ENCODE results near the gene ADCK2.
"Not testable (repeated sequence)": the region's sequence is repeated elsewhere in the genome, so short reads cannot be mapped to it uniquely, and the experiment has no call there.

ADCK2 gene

DNA sequence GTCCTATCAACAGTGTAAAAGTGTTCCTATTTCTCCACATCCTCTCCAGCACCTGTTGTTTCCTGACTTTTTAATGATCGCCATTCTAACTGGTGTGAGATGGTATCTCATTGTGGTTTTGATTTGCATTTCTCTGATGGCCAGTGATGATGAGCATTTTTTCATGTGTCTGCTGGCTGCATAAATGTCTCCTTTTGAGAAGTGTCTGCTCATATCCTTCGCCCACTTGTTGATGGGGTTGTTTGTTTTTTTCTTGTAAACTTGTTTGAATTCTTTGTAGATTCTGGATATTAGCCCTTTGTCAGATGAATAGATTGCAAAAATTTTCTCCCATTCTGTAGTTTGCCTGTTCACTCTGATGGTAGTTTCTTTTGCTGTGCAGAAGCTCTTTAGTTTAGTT, 9.8 kb upstream of the ADCK2 start:
- not testable (repeated sequence) for H3K9me3 ChIP-seq (ENCODE audit: control insufficient read depth, low read length); H3K36me3 ChIP-seq (ENCODE audit: control insufficient read depth, insufficient read depth, low read length, severe bottlenecking); H3K4me3 ChIP-seq (ENCODE audit: low read length); DNase-seq (ENCODE audit: low read depth); H3K4me1 ChIP-seq (ENCODE audit: control insufficient read depth, insufficient read depth, low read length); H3K27me3 ChIP-seq (replicated peaks; ENCODE audit: control insufficient read depth, insufficient read depth, low read length); H3K9ac ChIP-seq (ENCODE audit: low read length)

GRCh38 chr7:140667476-140667875, 5.3 kb upstream of the ADCK2 start:
- Histone ChIP-seq H3K9me3 (ENCODE audit: control insufficient read depth, low read length) (no peaks in the 10 kb centered on the region), H3K36me3 (ENCODE audit: control insufficient read depth, insufficient read depth, low read length, severe bottlenecking) (no peaks in the 10 kb centered on the region), H3K4me3 (ENCODE audit: low read length) (no peak overlapping the region), H3K9ac (ENCODE audit: low read length) (no peak overlapping the region), H3K4me1 (ENCODE audit: control insufficient read depth, insufficient read depth, low read length) (no peaks in the 10 kb centered on the region), H3K27me3 (replicated peaks; ENCODE audit: control insufficient read depth, insufficient read depth, low read length) (no peaks in the 10 kb centered on the region)
- DNase-seq (ENCODE audit: low read depth): no peak

DNA sequence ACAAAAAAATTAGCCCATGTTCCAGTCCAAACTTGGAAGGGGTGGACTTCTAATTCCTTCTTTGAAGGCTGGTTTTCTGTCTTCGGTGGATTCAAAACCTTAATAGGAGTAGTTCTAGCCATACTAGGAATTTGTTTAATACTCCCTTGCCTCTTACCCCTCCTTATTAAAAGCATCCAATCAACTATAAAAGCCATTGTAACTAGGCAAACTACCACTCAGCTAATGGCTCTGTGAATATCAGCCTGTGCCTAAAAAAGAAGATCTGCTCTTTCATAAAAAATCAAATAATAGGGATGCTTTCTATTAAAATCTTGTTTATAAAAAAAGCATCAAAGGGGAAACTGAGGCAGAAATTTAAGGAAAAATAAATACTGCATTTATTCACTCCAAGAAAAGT, 4.1 kb upstream of the ADCK2 start:
- no peak overlapping the region for H3K9ac ChIP-seq (ENCODE audit: low read length)

DNA sequence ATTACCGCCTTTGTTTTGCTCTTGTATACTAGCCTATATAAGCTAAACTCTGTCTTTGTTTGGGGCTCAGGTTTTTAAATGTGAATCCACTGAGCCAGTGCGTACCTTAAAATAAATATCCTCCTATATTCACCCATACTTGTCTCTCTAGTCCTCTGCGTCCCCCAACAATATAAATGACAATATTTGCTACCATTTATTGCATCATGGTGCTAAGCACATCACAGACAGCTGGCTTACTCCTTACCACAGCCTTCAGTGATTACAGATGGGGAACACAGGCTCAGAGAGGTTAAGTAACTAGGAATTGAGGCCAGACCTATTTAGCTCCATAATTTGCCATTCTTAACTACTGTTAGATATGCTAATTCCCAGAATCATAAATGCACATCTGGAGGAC, 3.4 kb upstream of the ADCK2 start:
- Histone ChIP-seq H3K4me1 (ENCODE audit: control insufficient read depth, insufficient read depth, low read length) (peaks cover 8% of the 10 kb centered on the region), H3K27me3 (replicated peaks; ENCODE audit: control insufficient read depth, insufficient read depth, low read length) (no peaks in the 10 kb centered on the region), H3K9me3 (ENCODE audit: control insufficient read depth, low read length) (no peaks in the 10 kb centered on the region), H3K4me3 (ENCODE audit: low read length) (no peak overlapping the region), H3K36me3 (ENCODE audit: control insufficient read depth, insufficient read depth, low read length, severe bottlenecking) (no peaks in the 10 kb centered on the region), H3K9ac (ENCODE audit: low read length) (no peak overlapping the region)
- no peak for DNase-seq (ENCODE audit: low read depth)

More for the DNA sequence above, 4.1 kb upstream of the ADCK2 start:
- H3K27me3 ChIP-seq (replicated peaks; ENCODE audit: control insufficient read depth, insufficient read depth, low read length): no peaks in the 10 kb centered on the region
- no peak overlapping the region for H3K4me3 ChIP-seq (ENCODE audit: low read length)
- H3K4me1 ChIP-seq (ENCODE audit: control insufficient read depth, insufficient read depth, low read length): peaks cover 3% of the 10 kb centered on the region
- DNase-seq (ENCODE audit: low read depth): no peak
- no peaks in the 10 kb centered on the region for H3K36me3 ChIP-seq (ENCODE audit: control insufficient read depth, insufficient read depth, low read length, severe bottlenecking)
- H3K9me3 ChIP-seq (ENCODE audit: control insufficient read depth, low read length): no peaks in the 10 kb centered on the region

- peaks cover 13% of the 10 kb centered on the region for H3K4me1 ChIP-seq (ENCODE audit: control insufficient read depth, insufficient read depth, low read length)
- not testable (repeated sequence) for H3K36me3 ChIP-seq (ENCODE audit: control insufficient read depth, insufficient read depth, low read length, severe bottlenecking); H3K27me3 ChIP-seq (replicated peaks; ENCODE audit: control insufficient read depth, insufficient read depth, low read length); H3K9ac ChIP-seq (ENCODE audit: low read length); DNase-seq (ENCODE audit: low read depth); H3K4me3 ChIP-seq (ENCODE audit: low read length); H3K9me3 ChIP-seq (ENCODE audit: control insufficient read depth, low read length)
Observed at GRCh38 chr7:140669862-140670261, 2.9 kb upstream of the ADCK2 start.

DNA sequence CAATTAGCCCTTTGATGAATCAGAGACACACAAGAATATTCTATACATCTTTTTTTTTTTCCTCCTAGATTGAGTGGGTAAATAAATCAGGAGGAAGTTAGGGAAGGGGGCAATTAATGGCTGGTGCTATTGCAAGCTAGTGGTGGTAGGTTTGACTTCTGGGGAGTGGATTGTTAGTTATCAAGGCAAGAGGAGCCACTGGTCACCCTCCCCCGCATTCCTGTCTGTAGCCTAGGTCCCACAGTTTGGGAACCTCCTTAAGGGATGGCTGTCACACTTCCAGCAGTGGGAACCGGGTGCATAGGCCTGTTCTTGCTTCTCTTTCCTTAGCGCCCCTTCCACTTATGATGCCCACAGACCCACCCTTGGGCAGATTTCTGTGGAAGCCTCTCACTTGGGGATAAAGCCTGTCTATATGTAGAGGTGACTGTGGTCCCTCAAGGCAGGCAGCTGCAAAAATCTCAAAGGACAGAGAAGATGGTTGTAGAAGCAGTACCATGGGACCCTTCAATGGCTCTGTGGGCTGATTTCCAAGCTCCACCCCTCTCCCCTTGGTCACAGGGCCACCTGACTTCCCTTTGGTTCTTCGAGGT, 2.3 kb upstream of the ADCK2 start:
- H3K4me1 ChIP-seq (ENCODE audit: control insufficient read depth, insufficient read depth, low read length): peaks cover 18% of the 10 kb centered on the region
- H3K27me3 ChIP-seq (replicated peaks; ENCODE audit: control insufficient read depth, insufficient read depth, low read length): no peaks in the 10 kb centered on the region
- no peak for DNase-seq (ENCODE audit: low read depth)
- H3K4me3 ChIP-seq (ENCODE audit: low read length): no peak overlapping the region
- no peaks in the 10 kb centered on the region for H3K9me3 ChIP-seq (ENCODE audit: control insufficient read depth, low read length)
- H3K36me3 ChIP-seq (ENCODE audit: control insufficient read depth, insufficient read depth, low read length, severe bottlenecking): no peaks in the 10 kb centered on the region
- H3K9ac ChIP-seq (ENCODE audit: low read length): no peak overlapping the region

DNA sequence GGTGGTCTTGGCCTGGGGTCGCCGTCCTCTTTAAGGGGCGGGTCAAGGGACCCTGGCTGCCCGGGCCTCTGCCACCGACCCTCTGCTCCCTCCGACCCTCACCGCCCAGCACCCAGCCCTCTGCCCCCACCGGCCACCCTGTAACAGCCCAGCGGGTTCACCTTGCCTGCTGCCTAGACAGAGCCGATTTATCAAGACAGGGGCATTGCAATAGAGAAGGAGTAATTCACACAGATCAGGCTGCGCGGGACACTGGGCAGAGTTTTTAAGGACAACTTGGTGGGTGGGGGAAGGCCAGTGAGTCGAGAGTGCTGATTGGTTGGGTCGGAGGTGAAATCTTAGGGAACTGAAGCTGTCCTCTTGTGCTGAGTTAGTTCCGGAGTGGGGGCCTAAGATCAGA, 779 bp upstream of the ADCK2 start:
- H3K9me3 ChIP-seq (ENCODE audit: control insufficient read depth, low read length): no peaks in the 10 kb centered on the region
- H3K36me3 ChIP-seq (ENCODE audit: control insufficient read depth, insufficient read depth, low read length, severe bottlenecking): peaks cover 6% of the 10 kb centered on the region
- H3K4me1 ChIP-seq (ENCODE audit: control insufficient read depth, insufficient read depth, low read length): peaks cover 24% of the 10 kb centered on the region
- H3K27me3 ChIP-seq (replicated peaks; ENCODE audit: control insufficient read depth, insufficient read depth, low read length): no peaks in the 10 kb centered on the region
- no peak overlapping the region for H3K4me3 ChIP-seq (ENCODE audit: low read length)
- DNase-seq (ENCODE audit: low read depth): no peak
- no peak overlapping the region for H3K9ac ChIP-seq (ENCODE audit: low read length)

GRCh38 chr7:140673063-140673773, 473 bp downstream of the ADCK2 start:
- peak; percentile 56 for DNase-seq (ENCODE audit: low read depth)
- H3K4me1 ChIP-seq (ENCODE audit: control insufficient read depth, insufficient read depth, low read length): peaks cover 24% of the 10 kb centered on the region
- no peaks in the 10 kb centered on the region for H3K9me3 ChIP-seq (ENCODE audit: control insufficient read depth, low read length)
- no peaks in the 10 kb centered on the region for H3K27me3 ChIP-seq (replicated peaks; ENCODE audit: control insufficient read depth, insufficient read depth, low read length)
- peaks cover 6% of the 10 kb centered on the region for H3K36me3 ChIP-seq (ENCODE audit: control insufficient read depth, insufficient read depth, low read length, severe bottlenecking)
- peak overlapping the region; percentile 87 for H3K9ac ChIP-seq (ENCODE audit: low read length)
- peak overlapping the region; percentile 84 for H3K4me3 ChIP-seq (ENCODE audit: low read length)

DNA sequence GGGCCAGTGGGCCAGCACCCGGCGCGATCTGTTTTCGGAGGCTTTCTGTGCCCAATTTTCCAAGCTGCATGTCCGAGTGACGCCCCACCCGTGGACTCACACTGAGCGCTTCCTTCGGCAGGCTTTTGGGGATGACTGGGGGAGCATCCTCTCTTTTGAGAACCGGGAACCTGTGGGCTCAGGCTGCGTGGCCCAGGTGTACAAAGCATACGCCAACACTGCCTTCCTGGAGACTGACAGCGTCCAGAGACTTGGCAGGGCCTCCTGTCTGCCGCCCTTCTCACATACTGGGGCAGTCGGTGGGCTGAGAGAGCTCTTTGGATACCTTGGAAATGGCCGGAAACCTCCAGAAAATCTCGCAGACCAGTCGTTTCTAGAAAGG, 1.0 kb downstream of the ADCK2 start:
- H3K4me1 ChIP-seq (ENCODE audit: control insufficient read depth, insufficient read depth, low read length): peaks cover 24% of the 10 kb centered on the region
- DNase-seq (ENCODE audit: low read depth): no peak
- H3K27me3 ChIP-seq (replicated peaks; ENCODE audit: control insufficient read depth, insufficient read depth, low read length): no peaks in the 10 kb centered on the region
- peak overlapping the region; percentile 87 for H3K9ac ChIP-seq (ENCODE audit: low read length)
- peak overlapping the region; percentile 84 for H3K4me3 ChIP-seq (ENCODE audit: low read length)
- no peaks in the 10 kb centered on the region for H3K9me3 ChIP-seq (ENCODE audit: control insufficient read depth, low read length)
- peaks cover 6% of the 10 kb centered on the region for H3K36me3 ChIP-seq (ENCODE audit: control insufficient read depth, insufficient read depth, low read length, severe bottlenecking)

DNA sequence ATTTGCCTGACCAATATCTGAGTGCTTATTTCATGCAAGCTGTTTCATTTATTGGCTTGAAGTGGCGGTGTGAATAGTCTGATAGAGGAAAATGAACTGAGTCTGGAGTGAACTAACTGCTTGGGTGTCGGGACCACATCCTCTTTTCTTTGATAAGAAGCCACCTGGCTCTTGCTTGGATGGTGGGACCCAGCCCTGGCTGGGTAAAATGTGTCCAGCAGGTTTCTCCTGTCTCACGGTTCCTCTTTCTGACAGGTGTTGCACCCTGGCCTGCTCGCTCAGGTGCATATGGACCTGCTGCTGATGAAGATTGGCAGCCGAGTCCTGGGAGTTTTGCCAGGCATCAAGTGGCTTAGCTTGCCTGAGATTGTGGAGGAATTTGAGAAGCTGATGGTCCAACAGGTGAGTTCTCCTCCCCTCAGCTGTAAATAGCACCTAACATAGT, 1.6 kb downstream of the ADCK2 start:
- Histone ChIP-seq H3K4me1 (ENCODE audit: control insufficient read depth, insufficient read depth, low read length) (peaks cover 24% of the 10 kb centered on the region), H3K27me3 (replicated peaks; ENCODE audit: control insufficient read depth, insufficient read depth, low read length) (no peaks in the 10 kb centered on the region), H3K4me3 (ENCODE audit: low read length) (no peak overlapping the region), H3K36me3 (ENCODE audit: control insufficient read depth, insufficient read depth, low read length, severe bottlenecking) (peaks cover 12% of the 10 kb centered on the region), H3K9ac (ENCODE audit: low read length) (no peak overlapping the region), H3K9me3 (ENCODE audit: control insufficient read depth, low read length) (no peaks in the 10 kb centered on the region)
- no peak for DNase-seq (ENCODE audit: low read depth)

- Histone ChIP-seq H3K9ac (ENCODE audit: low read length) (peak overlapping the region; percentile 30), H3K4me1 (ENCODE audit: control insufficient read depth, insufficient read depth, low read length) (peaks cover 24% of the 10 kb centered on the region), H3K36me3 (ENCODE audit: control insufficient read depth, insufficient read depth, low read length, severe bottlenecking) (peaks cover 14% of the 10 kb centered on the region), H3K9me3 (ENCODE audit: control insufficient read depth, low read length) (no peaks in the 10 kb centered on the region), H3K27me3 (replicated peaks; ENCODE audit: control insufficient read depth, insufficient read depth, low read length) (no peaks in the 10 kb centered on the region), H3K4me3 (ENCODE audit: low read length) (peak overlapping the region; percentile 2)
- DNase-seq (ENCODE audit: low read depth): peak; percentile 55
Observed at GRCh38 chr7:140674899-140675701, 2.4 kb downstream of the ADCK2 start.

Measured in adipocyte (in vitro differentiated cells).